Gastroesophageal sphincter (tissue), 4 donors: ENCODE data around the gene C14orf180. TPM values are rescaled to one million over a fixed set of nuclear protein-coding genes. Genes with fewer than 3 reads are reported as not detected.

Experiments used
- ATAC-seq: fragments of 150-250 bp; one replicate; pipeline ENCODE4 v1.9.1; 2016; ENCODE audit warnings: mild to moderate bottlenecking, moderate library complexity
- H3K27ac ChIP-seq, 4 donors: fragments of 200-600 bp; sonication (generic) in 3 of 4; 1 replicate in 3 of 4; 2 replicates in 1 of 4; pipeline ENCODE4 v1.5.1; 2016 to 2019
- H3K27me3 ChIP-seq: fragments of 200-600 bp; sonication (generic); one replicate; pipeline ENCODE4 v1.5.1; 2019
- H3K36me3 ChIP-seq, 2 donors: fragments of 200-600 bp; sonication (generic); one replicate each; pipeline ENCODE4 v1.5.1; 2019; ENCODE audit warnings: control low read depth in 1 of 2
- H3K4me1 ChIP-seq, 3 donors: fragments of 200-600 bp; sonication (generic); 1 replicate in 2 of 3; 2 replicates in 1 of 3; pipeline ENCODE4 v1.5.1; 2016 to 2019; ENCODE audit warnings: control low read depth in 2 of 3
- H3K4me3 ChIP-seq, 2 donors: fragments of 200-600 bp; sonication (generic); one replicate each; pipeline ENCODE4 v1.5.1; 2019; ENCODE audit warnings: mild to moderate bottlenecking in 1 of 2, moderate library complexity in 1 of 2
- H3K9me3 ChIP-seq, 3 donors: fragments of 200-600 bp; sonication (generic); one replicate each; pipeline ENCODE4 v1.5.1; 2017 to 2019; ENCODE audit warnings: control low read depth in 2 of 3
- CTCF ChIP-seq, 4 experiments: fragments of 200-600 bp in 2 of 4; fragments of 450-650 bp in 2 of 4; sonication (generic) in 1 of 4; IDR thresholded peaks; one replicate each; pipeline ENCODE4 v1.5.1; 2017 to 2019; ENCODE audit warnings: antibody characterized with exemption in 4 of 4, mild to moderate bottlenecking in 2 of 4, moderate library complexity in 2 of 4
- EP300 ChIP-seq: sonication (generic); formaldehyde crosslinking; IDR thresholded peaks from one replicate; pipeline ENCODE4 v1.6.1; 2017; ENCODE audit warnings: antibody characterized with exemption, mild to moderate bottlenecking
- POLR2A ChIP-seq, 2 donors: fragments of 450-650 bp; IDR thresholded peaks; one replicate each; pipeline ENCODE4 v1.6.1; 2017; ENCODE audit warnings: antibody characterized with exemption in 2 of 2, mild to moderate bottlenecking in 2 of 2, moderate library complexity in 1 of 2
- POLR2AphosphoS5 ChIP-seq: sonication (generic); formaldehyde crosslinking; IDR thresholded peaks from one replicate; pipeline ENCODE4 v1.6.1; 2017; ENCODE audit warnings: antibody characterized with exemption
- WGBS, 2 donors: methylation state at CpG; one replicate each; pipeline ENCODE4 v1.1.5; 2018; ENCODE audit warnings: low coverage in 1 of 2; 5-methylcytosine and 5-hydroxymethylcytosine counted together
- total RNA-seq, 4 donors: library from RNA; depleted of rRNA; stranded (reverse); fragments of >200 nt; gene quantifications; one replicate each; pipeline ENCODE4 v1.1.0, GENCODE V29; 2016

The C14orf180 gene
- total RNA-seq, 4 donors from 2014 or later = 0.54 to 0.78 TPM; not detected in 2

DNA sequence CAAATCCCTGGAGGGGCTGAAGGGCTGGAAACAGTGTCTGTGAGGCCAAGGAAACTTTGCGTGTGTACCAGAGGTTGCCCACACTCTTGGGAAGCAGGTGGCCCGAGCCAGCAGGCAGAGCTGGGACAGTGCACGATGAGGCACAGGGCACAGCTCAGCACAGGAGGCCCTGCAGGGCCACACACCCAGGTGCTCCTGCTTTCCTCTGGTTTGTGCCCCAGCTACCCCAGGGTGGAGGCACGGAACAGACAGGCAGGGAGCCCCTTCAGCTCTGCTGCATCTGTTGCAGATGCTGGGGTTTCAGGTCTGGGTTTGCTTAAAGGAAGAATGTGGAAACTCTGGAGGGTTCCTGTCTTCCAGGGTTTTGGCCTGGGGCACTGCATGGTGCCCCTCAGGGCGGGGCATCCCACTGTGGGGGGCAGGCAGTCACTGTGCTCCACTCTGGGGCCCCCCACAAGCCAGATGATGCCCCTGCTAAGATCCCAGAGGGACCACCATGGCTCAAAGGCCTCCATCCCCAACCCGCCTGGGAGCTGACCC, 16.4 kb downstream of the C14orf180 start:
- no peaks in the 10 kb centered on the region for H3K4me1 ChIP-seq
- WGBS, 2 donors = 100% methylated on average over 1 of the region's 6 CpGs; no CpG with 5 or more reads in 1 of the 2 donors
- no peak overlapping the region for H3K4me3 ChIP-seq
- ATAC-seq = no peak
- no peaks in the 10 kb centered on the region for H3K9me3 ChIP-seq
- H3K27me3 ChIP-seq = peaks cover 93% of the 10 kb centered on the region
- H3K27ac ChIP-seq = no peak overlapping the region
- TF ChIP-seq EP300 (no peak), POLR2A (IDR thresholded peaks at IDR 0.05) (no peak), CTCF (IDR thresholded peaks at IDR 0.05) (no peak), POLR2AphosphoS5 (no peak)
- H3K36me3 ChIP-seq = no peaks in the 10 kb centered on the region

GRCh38 chr14:104596451-104596918, 16.9 kb downstream of the C14orf180 start:
- no peak overlapping the region for H3K4me3 ChIP-seq
- H3K36me3 ChIP-seq = no peaks in the 10 kb centered on the region
- no peak for ATAC-seq
- H3K9me3 ChIP-seq = no peaks in the 10 kb centered on the region
- H3K27me3 ChIP-seq = peaks cover 93% of the 10 kb centered on the region
- no peak for TF ChIP-seq EP300
- TF ChIP-seq POLR2AphosphoS5 = no peak
- TF ChIP-seq POLR2A (IDR thresholded peaks at IDR 0.05) = no peak
- TF ChIP-seq CTCF (IDR thresholded peaks at IDR 0.05) = no peak
- H3K4me1 ChIP-seq = no peaks in the 10 kb centered on the region
- 100% methylated on average over 2 of the region's 11 CpGs; no CpG with 5 or more reads in 1 of the 2 donors for WGBS, 2 donors
- H3K27ac ChIP-seq = no peak overlapping the region

- TF ChIP-seq POLR2AphosphoS5 (no peak), EP300 (no peak), POLR2A (IDR thresholded peaks at IDR 0.05) (no peak), CTCF (IDR thresholded peaks at IDR 0.05) (no peak)
- Histone ChIP-seq H3K9me3 (no peaks in the 10 kb centered on the region), H3K27ac (no peak overlapping the region), H3K4me1 (no peaks in the 10 kb centered on the region), H3K27me3 (peaks cover 93% of the 10 kb centered on the region), H3K36me3 (no peaks in the 10 kb centered on the region), H3K4me3 (no peak overlapping the region)
- no peak for ATAC-seq
- 82% methylated on average over 6 of the region's 21 CpGs; no CpG with 5 or more reads in 1 of the 2 donors for WGBS, 2 donors
Measured at GRCh38 chr14:104596927-104597351, 17.4 kb downstream of the C14orf180 start.

DNA sequence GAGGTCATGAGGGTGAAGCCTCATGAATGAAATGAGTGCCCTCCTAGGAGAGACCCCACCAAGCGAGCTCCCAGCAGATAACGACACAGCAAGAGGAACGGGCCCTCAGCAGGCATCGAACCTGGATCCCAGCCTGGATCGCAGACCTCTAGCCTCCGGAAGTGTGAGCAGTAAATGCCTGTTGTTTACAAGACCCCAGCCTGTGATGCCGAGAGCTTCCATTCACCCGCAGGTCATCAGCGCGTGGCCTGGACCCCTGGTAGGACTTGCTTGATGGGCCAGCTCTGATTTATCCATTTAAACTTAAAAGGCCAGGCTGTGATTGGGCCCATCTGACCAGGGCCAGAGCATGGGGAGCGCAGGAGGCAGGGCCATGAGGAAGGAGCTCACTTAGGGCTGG, 18.0 kb downstream of the C14orf180 start:
- TF ChIP-seq CTCF (IDR thresholded peaks at IDR 0.05) = no peak
- WGBS, 2 donors = 74 to 75% methylated on average over 4 to 10 of the region's 11 CpGs
- H3K9me3 ChIP-seq = no peaks in the 10 kb centered on the region
- H3K4me1 ChIP-seq = no peaks in the 10 kb centered on the region
- no peak for ATAC-seq
- H3K27ac ChIP-seq = no peak overlapping the region
- H3K36me3 ChIP-seq = no peaks in the 10 kb centered on the region
- H3K4me3 ChIP-seq = no peak overlapping the region
- H3K27me3 ChIP-seq = peaks cover 97% of the 10 kb centered on the region
